HL-60 (cell line): Measurements from ENCODE around the gene NSL1.

Source experiments
- DNase-seq, 2 experiments: peaks; one replicate each; pipeline ENCODE4 v3.0.0-alpha.2; 2010 to 2020; ENCODE audit warnings: low read depth in 1 of 2, low spot score in 1 of 2
- H3K27ac ChIP-seq: fragments of 250-450 bp; sonication (Bioruptor Pico); replicated peaks from 2 replicates; pipeline ENCODE4 v1.5.1; 2020; ENCODE audit warnings: mild to moderate bottlenecking, moderate library complexity
- H3K27me3 ChIP-seq: fragments of 250-450 bp; sonication (Bioruptor Pico); 2 replicates; pipeline ENCODE4 v1.5.1; 2021; ENCODE audit warnings: mild to moderate bottlenecking, moderate library complexity; ENCODE audit not compliant: insufficient read depth, poor library complexity, severe bottlenecking
- H3K4me3 ChIP-seq: replicated peaks from 2 replicates; pipeline ENCODE4 v1.5.1; 2011; ENCODE audit warnings: mild to moderate bottlenecking, control low read depth, low read length; ENCODE audit not compliant: insufficient read depth
- GABPA ChIP-seq: IDR thresholded peaks from 2 replicates; pipeline ENCODE4 v1.6.1; 2012; ENCODE audit warnings: low read depth
- POLR2AphosphoS5 ChIP-seq: IDR thresholded peaks from 2 replicates; pipeline ENCODE4 v1.6.1; 2012; ENCODE audit warnings: low read depth
- SPI1 ChIP-seq: IDR thresholded peaks from 2 replicates; pipeline ENCODE4 v1.6.1; 2012; ENCODE audit warnings: low read depth, mild to moderate bottlenecking, borderline replicate concordance
- TF ChIP-seq, protein P1 (sequence below): IDR thresholded peaks from 2 replicates; pipeline ENCODE4 v1.6.1; 2012; ENCODE audit warnings: low read depth; ENCODE audit not compliant: insufficient replicate concordance
- TF ChIP-seq, protein P2 (sequence below): IDR thresholded peaks from one replicate; pipeline ENCODE4 v1.5.1; 2011; ENCODE audit warnings: low read length, control low read depth, inconsistent platforms; ENCODE audit not compliant: insufficient read depth

NSL1 gene

GRCh38 chr1:212683357-212683722, 108.2 kb downstream of the NSL1 start:
- Histone ChIP-seq H3K27ac (peak overlapping the region; percentile 68), H3K27me3 (no peaks in the 10 kb centered on the region), H3K4me3 (no peak overlapping the region)
- DNase-seq: peak; percentile 73 to 91
- TF ChIP-seq SPI1 (peak; percentile 96), GABPA (peak; percentile 72), POLR2AphosphoS5 (peak; percentile 91)
- TF ChIP-seq, protein P1, sequence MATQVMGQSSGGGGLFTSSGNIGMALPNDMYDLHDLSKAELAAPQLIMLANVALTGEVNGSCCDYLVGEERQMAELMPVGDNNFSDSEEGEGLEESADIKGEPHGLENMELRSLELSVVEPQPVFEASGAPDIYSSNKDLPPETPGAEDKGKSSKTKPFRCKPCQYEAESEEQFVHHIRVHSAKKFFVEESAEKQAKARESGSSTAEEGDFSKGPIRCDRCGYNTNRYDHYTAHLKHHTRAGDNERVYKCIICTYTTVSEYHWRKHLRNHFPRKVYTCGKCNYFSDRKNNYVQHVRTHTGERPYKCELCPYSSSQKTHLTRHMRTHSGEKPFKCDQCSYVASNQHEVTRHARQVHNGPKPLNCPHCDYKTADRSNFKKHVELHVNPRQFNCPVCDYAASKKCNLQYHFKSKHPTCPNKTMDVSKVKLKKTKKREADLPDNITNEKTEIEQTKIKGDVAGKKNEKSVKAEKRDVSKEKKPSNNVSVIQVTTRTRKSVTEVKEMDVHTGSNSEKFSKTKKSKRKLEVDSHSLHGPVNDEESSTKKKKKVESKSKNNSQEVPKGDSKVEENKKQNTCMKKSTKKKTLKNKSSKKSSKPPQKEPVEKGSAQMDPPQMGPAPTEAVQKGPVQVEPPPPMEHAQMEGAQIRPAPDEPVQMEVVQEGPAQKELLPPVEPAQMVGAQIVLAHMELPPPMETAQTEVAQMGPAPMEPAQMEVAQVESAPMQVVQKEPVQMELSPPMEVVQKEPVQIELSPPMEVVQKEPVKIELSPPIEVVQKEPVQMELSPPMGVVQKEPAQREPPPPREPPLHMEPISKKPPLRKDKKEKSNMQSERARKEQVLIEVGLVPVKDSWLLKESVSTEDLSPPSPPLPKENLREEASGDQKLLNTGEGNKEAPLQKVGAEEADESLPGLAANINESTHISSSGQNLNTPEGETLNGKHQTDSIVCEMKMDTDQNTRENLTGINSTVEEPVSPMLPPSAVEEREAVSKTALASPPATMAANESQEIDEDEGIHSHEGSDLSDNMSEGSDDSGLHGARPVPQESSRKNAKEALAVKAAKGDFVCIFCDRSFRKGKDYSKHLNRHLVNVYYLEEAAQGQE: no peak
- TF ChIP-seq, protein P2, sequence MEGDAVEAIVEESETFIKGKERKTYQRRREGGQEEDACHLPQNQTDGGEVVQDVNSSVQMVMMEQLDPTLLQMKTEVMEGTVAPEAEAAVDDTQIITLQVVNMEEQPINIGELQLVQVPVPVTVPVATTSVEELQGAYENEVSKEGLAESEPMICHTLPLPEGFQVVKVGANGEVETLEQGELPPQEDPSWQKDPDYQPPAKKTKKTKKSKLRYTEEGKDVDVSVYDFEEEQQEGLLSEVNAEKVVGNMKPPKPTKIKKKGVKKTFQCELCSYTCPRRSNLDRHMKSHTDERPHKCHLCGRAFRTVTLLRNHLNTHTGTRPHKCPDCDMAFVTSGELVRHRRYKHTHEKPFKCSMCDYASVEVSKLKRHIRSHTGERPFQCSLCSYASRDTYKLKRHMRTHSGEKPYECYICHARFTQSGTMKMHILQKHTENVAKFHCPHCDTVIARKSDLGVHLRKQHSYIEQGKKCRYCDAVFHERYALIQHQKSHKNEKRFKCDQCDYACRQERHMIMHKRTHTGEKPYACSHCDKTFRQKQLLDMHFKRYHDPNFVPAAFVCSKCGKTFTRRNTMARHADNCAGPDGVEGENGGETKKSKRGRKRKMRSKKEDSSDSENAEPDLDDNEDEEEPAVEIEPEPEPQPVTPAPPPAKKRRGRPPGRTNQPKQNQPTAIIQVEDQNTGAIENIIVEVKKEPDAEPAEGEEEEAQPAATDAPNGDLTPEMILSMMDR: no peak

GRCh38 chr1:212680680-212681389, 110.7 kb downstream of the NSL1 start:
- Histone ChIP-seq H3K4me3 (no peak overlapping the region), H3K27ac (no peak overlapping the region), H3K27me3 (no peaks in the 10 kb centered on the region)
- TF ChIP-seq SPI1: no peak
- no peak for TF ChIP-seq POLR2AphosphoS5
- TF ChIP-seq, protein P1: no peak
- TF ChIP-seq, protein P2: no peak
- TF ChIP-seq GABPA: no peak
- no peak for DNase-seq

DNA sequence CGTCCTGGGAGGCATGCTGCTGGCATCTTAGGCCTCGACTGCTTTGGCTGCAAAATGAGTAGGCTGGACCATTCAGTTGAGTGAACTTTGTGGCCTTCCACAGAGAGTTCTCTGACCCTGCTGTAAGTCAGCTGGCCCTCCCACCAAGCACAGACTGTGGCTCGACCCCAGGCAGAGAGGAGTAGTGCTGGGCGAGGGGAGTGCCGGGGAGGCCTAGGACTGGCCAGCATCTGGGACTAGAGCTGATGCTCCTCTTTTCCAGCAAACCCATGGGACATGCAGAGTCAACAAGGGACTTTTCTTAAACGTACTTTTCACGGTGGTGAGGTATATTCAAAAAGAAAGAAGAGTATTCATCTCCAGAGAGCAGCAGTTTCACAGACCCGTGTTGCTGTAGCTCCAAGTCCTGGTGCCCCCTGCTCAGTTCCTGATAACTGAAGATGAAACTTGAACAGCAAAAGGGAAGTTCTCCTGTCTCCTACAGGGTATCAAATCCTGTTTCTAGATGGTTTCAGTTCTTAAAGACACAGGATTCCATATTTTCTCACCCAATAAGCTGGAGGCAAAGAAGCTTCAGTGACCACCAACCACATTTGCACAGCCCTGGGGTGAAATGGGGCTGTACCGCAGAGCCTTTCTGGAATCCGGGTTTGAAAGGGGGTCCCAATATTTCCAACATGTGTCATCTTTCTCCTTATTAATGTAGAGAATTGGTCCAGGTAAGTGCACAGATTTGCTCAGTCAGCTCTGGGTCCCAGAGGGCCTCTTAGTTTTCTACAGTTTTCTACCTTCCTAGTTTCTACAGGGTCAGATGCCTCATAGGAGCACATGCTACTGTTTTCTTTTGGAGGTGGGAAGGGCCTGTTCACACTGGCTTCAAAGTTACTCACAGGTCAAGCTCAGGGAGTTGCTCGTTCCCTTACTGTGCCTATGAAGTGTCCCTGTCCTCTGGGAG, 112.8 kb downstream of the NSL1 start:
- no peak overlapping the region for H3K4me3 ChIP-seq
- no peak for DNase-seq
- H3K27me3 ChIP-seq: no peaks in the 10 kb centered on the region
- no peak overlapping the region for H3K27ac ChIP-seq
- TF ChIP-seq, protein P2: no peak
- TF ChIP-seq, protein P1: no peak
- no peak for TF ChIP-seq SPI1
- no peak for TF ChIP-seq GABPA
- no peak for TF ChIP-seq POLR2AphosphoS5
